GM23248 (cell line): ENCODE results near the gene TSPAN4.

ENCODE experiments used
- EZH2 ChIP-seq: fragments of 200-600 bp; sonication (generic); IDR thresholded peaks from 2 replicates; pipeline ENCODE4 v1.6.1; 2018; ENCODE audit warnings: antibody characterized with exemption, mild to moderate bottlenecking; ENCODE audit not compliant: insufficient read depth, poor library complexity, severe bottlenecking
- EZH2phosphoT487 ChIP-seq: fragments of 200-600 bp; sonication (generic); IDR thresholded peaks from 2 replicates; pipeline ENCODE4 v1.6.1; 2018; ENCODE audit warnings: antibody characterized with exemption, moderate library complexity, mild to moderate bottlenecking, low read depth; ENCODE audit not compliant: insufficient read depth

DNA sequence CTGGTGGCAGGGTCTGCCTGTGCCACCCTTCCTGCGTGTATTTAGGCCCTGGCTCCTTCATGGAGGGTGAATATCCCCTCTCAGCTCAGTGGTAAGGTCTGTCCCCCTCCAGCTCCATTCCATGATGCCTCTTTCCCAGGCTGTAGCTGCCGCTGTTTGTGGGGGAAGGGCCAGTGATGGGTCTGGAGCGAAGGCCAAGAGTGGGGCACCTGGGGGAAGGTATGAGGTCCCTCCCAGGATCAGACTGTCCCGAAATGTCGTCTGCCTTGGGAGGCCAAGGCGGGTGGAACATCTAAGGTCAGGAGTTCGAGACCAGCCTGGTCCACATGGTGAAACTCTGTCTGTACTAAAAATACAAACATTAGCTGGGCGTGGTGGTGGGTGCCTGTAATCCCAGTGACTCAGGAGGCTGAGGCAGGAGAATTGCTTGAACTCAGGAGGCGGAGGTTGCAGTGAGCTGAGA lies 8.8 kb upstream of the TSPAN4 start:
- TF ChIP-seq EZH2phosphoT487 (no peak), EZH2 (no peak)
